NK-92 (cell line): ENCODE results near the gene AGAP3.

Experiments used
- DNase-seq: peaks from one replicate; lab custom pipeline; 2025; ENCODE audit not compliant: unreplicated experiment; lab: John Stamatoyannopoulos, UW

AGAP3 gene

DNA sequence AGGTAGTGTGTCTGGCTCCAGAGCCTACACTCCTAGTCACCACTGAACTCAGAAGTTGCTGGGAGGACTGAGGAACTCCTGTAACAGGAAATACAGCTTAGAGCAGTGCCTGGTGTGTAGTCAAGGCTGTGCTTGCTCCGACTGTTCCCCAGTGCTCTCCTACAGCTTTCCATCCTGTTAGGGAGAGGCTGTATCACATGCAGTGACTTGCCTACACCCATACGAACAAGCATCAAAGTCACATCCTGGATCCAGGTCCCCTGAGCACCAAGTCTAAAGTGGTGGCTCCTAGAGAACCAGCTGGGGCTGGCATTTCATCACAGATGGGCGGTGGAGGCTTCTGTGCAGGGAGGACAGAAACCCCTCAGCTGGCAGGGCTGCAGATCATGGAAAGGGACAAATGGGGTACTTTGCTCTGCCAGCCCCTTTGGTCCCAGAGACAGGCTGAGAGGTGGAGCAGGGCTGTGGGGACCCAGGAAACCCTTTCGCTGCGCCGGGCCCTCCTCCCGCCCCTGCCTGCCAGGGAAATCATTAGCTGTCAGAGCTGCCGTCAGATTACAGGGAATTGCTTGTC lies 93.1 kb downstream of the AGAP3 start:
- no peak for DNase-seq

DNA sequence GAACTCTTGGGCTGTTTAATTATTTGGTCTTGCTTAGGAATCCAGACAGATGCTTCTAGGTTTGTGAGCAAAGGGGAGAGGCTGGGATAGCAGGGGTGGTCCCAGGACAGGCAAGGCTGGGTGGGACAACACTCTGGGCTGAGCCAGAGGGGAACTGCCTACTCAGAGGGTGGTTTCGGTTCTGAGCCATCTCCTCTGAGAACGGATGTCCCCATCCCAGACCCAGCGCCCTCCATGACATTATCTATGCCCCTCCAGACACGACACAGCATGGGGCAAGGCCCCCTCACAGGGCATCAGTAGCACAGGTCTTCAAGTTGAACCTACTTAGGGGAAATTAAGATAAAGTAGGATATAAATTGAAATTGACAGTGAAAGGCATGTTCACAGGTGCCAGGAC lies 93.7 kb downstream of the AGAP3 start:
- no peak for DNase-seq

DNA sequence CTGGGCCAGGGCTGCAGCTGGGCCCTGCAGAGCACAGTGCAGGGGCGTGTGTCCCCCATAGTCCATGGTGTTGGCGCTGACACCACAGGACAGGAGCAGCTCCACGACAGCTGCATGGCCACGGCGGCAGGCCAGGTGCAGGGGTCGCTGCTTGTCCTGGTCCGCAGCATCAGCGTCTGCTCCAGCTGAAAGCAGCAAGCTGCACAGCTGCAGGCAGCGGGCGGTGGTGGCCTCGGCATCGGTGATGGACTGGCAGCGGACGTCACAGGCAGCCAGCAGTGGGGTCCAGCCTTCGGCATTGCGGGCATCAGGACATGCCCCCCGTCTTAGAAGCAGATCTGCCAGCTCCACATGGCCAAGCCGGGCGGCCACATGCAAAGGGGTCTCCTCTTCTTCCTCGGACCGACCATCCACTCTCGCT lies 94.7 kb downstream of the AGAP3 start:
- no peak for DNase-seq

DNA sequence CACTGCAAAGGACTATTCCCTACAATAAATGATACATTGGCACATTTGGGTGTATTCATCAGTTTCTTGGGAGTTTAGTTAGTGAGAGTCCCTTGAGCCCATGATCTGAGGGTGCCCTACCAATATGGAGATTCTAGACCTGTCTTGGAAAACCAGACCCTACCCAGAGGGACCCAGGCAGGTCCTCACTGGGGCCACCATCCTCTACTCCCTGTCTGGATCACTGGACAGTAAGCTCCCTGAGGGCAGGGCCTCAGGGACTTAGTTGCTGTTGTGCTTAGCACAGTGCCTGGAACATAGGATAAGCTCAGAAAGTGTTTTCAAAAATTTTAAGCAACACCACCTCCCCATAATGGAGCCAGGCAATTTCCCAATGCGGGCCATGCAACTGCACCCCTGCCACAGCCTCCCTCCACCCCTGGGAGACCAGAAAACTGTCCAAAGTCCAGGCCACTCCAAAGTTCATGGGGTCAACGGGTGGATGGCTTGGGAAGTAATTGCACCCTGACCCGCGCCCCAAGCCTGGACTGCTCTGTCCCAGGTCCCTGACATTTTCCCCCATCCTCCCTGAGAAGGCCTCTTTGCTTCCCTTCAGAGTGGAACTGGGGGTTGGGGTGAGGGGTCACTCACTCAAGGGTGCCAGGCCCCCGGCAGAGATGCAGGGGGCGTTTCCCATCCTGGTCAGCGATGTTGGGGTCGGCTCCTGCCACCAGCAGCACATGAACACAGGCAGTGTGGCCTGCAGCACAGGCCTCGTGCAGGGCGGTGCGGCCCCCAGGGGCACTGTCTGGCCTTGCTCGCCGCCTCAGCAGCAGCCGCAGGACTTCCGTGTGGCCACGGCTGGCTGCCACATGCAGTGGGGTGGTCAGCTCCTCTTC lies 99.7 kb downstream of the AGAP3 start:
- DNase-seq = no peak

DNA sequence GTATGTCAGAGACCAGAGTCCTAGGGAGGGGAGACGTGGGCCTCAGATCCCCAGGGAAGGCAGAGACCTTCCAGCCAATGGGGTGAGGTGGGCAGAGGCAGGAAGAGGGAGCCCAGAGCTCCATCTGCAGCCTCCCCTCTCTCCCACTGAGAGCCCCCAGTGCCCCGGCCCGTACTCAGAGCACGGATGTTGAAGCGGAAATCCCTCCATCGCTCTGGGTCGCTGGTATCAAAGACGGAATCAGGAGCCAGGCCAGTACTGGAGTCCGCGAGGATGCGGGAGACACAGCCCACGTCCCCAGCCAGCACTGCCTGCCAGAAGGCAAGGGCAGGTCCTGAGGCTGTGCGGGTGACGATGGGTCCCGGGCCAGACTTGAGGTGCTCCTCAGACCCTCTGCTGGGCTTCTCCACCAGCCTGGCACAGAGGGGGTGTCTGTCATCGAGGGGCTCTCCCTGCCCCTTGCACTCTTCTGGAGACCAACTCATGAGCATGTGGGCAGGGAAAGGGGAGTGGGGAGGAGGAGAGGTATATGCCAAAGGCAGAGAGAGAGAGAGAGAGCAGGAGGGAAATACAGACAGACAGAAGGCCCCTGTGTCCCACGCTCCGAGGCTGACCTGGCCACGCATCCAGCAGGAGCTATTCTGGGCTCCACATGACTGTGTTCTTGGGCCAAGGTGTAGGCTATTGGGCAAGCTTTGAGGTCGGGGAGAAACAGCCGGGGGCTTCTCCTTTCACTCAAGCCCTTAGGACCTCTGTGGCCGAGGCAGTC lies 100.5 kb downstream of the AGAP3 start, which contains the start of gene ASB10:
Gene ASB10, minus strand, starts transcription at position 611 of the 769 bp plus-strand sequence. Its CDS starts 120 bp downstream, at position 491.
- DNase-seq = no peak

DNA sequence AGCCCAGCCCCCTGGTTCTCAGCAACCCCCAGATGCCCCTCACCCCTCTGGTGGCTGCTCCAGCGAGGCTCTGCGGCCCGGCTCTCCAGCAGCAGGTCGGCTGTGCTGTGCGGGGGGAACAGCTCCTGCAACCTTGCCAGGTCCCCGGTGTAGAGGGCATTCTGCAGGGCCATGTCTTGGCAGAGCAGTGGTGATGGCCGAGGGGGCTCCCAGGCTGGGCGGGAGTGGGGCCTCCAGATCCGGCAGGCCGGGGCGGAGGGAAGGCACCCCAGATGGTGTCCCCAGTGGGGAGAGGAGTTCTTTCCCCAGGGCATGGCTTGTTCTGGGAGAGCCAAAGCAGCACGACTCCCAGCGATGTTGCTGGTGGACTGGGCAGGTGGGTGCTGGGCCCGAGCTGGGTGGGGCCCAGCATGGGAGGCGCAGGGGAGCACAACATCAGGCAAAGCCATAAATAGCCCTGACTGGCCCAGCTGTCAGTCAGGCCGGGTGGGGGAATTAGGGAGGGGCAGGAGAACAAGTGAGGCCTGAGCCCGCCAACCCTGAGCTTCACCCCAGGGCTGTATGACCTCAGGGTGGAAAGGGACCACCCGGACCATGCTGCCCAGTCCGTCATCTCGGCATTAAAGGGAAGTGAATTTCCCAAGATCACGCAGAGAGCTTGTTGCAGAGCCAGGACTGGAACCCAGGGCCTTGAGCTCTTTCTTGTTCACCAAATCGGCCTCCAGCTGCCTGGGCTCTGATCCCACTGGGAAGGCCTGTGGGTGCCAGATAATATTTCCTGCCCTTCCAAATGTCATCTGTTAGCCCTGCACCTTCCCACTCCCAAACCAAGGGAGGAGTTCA lies 101.4 kb downstream of the AGAP3 start:
- no peak for DNase-seq

DNA sequence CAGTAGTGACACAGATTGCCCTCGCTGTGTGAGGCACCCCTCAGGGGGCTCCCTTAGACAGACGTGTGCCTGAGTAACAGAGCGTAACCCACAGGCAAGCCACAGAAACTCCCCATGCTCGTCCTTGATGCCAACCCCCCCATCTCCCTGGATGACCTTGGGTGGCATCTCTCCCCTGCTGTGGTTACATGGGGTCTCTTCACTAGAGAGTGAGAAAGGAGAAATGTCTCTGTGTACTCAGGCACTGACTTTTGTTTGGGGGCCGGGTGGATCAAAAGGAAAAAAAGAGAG lies 101.9 kb downstream of the AGAP3 start:
- no peak for DNase-seq

DNA sequence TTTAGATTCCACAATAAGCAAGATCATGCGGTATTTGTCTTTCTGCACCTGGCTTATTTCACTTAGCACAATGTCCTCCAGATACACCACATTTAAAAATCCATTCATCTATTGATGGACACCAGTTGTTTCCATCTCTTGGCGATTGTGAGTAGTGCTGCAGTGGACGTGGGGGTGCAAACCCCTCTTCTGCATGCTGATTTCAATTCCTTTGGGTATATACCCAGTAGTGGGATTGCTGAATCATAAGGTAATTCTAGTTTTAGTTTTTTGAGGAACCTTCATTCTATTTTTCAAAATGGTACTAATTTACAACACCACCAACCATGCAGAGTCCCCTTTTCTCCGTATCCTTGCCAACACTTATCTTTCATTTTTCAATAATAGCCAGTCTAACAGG lies 102.8 kb downstream of the AGAP3 start:
- DNase-seq = no peak

DNA sequence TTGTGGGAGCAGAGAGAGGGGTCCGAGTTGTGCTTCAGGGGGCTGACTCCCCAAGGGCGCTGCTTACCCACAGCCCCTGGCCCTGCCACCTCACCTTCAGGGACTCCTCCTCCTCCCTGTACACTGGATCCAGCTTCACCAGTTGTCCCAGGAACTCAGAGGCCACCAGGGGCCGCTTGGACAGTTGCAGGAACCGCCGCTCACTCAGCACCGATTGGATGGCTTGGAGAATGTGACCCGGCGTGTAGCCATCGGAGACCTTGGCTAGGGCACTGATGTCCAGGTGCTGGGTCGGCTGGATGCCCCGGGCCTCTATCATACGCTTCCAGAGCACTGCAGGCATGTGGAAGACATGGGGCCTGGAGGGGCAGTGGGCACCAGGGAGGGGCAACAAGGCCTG lies 105.3 kb downstream of the AGAP3 start:
- DNase-seq = no peak

DNA sequence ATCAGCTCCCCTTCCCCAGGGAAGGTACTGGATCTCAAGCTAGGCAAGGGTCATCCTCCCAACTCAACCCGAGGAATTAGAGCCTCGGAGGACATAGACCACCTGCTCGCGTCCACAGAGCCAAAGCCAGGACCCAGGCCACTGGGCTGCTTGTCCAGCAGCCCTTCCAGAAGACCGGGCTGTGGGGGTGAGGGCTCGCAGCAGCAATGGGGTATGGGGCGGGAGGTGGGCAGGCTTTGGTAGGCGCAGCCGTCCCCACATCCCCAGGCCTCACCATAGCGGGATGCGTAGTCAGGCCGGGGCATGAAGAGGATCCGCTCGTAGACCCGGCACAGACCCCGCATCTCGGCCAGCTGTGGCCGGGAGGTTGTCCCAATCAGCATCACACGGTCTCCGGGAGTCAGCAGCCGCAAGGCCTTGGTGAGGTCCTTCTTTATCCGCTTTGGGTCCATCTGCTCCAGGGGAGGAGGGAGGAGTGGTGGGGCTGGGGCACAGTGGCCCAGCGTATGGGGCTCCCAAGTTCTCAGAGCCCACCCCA lies 105.8 kb downstream of the AGAP3 start:
- no peak for DNase-seq

DNA sequence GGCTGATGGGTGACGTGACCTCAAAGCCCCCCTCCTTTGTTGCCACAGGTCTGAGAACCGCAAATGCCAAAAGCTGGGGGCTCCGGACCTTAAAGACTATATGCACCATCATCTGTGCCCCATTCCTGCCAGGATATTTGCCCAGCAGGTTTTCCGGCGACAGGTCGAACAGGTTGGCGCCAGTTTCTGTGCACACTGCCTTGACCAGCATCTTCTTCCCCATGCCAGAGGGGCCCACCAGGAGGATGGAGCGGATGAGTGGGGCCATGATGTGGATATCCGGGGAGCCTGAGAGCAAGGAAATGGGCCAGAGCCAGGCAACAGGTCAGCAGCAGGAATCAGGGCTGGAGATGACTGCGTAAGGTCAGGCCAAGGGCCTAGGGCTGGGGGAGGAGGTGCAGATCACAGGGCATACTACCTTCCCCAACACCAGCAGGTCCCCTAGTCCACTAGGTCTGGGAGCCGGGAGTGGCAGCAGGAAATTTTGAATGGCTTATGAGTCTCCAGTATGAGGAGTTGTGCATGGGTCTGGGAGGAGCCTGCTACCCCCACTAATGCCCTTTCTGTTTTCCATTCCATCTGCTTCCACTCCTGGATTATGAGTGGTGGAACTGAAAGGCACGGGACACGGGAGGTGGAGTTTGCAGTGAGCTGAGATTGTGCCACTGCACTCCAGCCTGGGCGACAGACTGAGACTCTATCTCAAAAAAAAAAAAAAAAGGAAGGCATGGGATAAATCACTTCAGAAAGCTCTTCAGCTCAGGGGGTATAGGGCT lies 107.1 kb downstream of the AGAP3 start:
- DNase-seq = no peak
